ENCODE measurements around the gene SGIP1.

The SGIP1 gene

DNA sequence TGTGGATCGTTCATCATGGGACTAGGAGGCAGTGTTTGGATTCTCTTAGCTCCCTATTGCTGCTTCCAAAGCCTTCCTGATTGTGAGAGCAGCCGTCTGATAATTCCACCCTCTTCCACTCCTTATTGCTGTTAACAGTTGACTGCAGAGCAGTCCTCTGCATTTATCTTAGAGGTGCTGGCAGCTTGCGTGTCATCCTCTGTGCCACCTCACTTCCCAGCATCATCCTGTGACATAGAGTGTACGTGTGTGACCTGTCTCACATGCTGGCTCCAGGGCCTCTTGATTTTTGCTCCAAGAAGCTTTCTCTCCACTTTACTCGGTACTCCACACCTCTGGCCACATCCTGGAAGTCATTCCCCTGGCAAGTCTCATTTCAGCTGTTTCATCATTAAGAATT lies 165.3 kb downstream of the SGIP1 start:
- TF ChIP-seq, protein P1, sequence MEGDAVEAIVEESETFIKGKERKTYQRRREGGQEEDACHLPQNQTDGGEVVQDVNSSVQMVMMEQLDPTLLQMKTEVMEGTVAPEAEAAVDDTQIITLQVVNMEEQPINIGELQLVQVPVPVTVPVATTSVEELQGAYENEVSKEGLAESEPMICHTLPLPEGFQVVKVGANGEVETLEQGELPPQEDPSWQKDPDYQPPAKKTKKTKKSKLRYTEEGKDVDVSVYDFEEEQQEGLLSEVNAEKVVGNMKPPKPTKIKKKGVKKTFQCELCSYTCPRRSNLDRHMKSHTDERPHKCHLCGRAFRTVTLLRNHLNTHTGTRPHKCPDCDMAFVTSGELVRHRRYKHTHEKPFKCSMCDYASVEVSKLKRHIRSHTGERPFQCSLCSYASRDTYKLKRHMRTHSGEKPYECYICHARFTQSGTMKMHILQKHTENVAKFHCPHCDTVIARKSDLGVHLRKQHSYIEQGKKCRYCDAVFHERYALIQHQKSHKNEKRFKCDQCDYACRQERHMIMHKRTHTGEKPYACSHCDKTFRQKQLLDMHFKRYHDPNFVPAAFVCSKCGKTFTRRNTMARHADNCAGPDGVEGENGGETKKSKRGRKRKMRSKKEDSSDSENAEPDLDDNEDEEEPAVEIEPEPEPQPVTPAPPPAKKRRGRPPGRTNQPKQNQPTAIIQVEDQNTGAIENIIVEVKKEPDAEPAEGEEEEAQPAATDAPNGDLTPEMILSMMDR (IDR thresholded peaks at IDR 0.05; ENCODE audit: borderline replicate concordance, control extremely low read depth, extremely low read depth, insufficient read depth, missing control alignments) = no peak
- no peak for DNase-seq (ENCODE audit: low spot score)
- in situ Hi-C loops (cut with MboI; ENCODE audit: low sequenced_read_pairs, unreplicated experiment) = no loop called here

DNA sequence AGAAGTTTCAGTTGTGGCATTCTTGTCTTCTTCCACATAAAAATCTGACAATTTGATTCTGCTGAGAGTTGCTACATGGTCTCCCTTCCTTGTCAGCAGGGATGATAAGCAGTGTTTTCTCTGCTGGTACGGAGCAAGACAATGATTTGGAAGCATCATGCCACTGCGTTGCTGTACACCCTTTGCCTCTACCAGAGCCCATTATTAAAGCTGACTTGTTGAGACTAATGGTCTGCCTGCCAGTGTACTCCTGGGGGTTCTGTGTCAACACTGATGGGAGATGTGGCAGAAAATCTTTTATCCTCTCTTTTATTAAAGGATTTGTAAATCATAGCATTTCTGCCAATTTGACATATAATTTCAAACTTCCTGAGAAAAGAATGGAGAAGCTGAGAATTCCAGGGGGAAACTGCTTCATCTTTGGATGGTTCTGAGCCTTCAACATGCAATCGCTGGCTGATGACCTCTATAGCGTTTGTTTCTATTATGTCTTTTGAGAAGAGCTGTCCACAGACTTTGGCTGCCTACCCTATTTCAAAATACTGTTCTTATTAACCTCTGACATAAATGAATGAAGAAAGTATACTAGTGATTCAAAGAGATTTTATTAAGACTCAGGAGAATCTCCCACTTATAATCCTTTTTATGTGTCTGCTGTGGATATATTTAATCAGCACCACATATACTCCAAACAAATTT lies 170.4 kb downstream of the SGIP1 start:
- TF ChIP-seq, protein P1 (IDR thresholded peaks at IDR 0.05; ENCODE audit: borderline replicate concordance, control extremely low read depth, extremely low read depth, insufficient read depth, missing control alignments) = no peak
- in situ Hi-C loops (cut with MboI; ENCODE audit: low sequenced_read_pairs, unreplicated experiment) = no loop called here
- DNase-seq (ENCODE audit: low spot score) = no peak

DNA sequence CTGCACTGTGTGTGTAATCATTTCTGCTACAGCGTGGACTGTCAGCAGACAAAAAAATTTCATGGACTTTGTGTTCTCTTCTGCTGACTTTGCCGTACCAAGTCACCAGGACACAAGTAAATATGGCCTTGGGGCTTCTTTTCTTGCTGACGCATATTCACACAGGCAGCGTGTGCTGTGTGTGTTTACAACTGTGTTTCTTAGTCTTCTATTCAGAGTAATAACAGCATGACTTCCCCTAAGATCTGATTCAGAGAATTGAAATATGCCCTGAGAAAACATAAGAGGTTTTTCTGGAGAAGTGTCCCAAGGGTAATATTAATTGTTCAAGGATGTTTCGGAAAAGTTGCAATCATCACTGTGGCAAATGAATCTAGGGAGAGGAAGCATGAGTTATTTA lies 171.2 kb downstream of the SGIP1 start:
- DNase-seq (ENCODE audit: low spot score) = no peak
- TF ChIP-seq, protein P1 (IDR thresholded peaks at IDR 0.05; ENCODE audit: borderline replicate concordance, control extremely low read depth, extremely low read depth, insufficient read depth, missing control alignments) = no peak
- in situ Hi-C loops (cut with MboI; ENCODE audit: low sequenced_read_pairs, unreplicated experiment) = no loop called here

DNA sequence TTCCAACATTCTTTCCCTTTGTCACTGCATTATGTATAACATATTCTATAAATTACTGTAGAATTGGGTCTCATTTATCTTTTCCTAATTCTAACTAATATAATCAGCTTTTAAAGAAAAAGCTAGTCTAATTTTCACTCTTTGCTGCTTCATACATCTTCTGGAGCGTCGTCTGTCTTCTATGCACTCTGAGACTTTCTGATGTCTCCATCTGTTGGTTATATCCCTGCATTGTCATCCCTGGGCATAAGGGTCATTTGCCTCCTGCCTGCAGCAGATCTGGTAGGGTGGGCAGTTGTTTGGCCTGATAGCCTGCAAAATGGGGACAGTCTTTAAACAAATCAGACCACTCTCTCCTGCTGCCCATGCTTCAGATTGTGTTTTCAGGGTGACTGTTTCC lies 177.5 kb downstream of the SGIP1 start:
- TF ChIP-seq, protein P1 (IDR thresholded peaks at IDR 0.05; ENCODE audit: borderline replicate concordance, control extremely low read depth, extremely low read depth, insufficient read depth, missing control alignments) = no peak
- in situ Hi-C loops (cut with MboI; ENCODE audit: low sequenced_read_pairs, unreplicated experiment) = no loop called here
- no peak for DNase-seq (ENCODE audit: low spot score)

DNA sequence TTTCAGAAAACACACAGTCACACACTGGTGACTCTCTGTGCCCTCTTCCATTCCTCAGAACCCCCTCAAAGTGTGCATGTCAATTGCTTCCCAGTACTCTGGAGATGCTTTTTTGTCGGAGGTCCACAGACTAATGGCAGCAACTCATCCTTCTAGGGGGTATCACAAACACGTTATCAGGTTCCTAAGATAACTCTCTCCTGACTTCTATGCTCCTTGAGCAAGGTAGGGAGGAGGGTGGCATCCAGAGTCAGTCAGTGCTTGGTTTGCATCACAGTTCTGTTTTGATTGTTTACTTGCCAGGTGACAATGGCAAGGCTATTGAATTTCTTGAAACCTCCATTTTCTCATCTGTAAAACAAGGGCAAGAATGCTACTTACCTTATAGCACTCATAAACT lies 178.9 kb downstream of the SGIP1 start:
- DNase-seq (ENCODE audit: low spot score) = no peak
- in situ Hi-C loops (cut with MboI; ENCODE audit: low sequenced_read_pairs, unreplicated experiment) = no loop called here

DNA sequence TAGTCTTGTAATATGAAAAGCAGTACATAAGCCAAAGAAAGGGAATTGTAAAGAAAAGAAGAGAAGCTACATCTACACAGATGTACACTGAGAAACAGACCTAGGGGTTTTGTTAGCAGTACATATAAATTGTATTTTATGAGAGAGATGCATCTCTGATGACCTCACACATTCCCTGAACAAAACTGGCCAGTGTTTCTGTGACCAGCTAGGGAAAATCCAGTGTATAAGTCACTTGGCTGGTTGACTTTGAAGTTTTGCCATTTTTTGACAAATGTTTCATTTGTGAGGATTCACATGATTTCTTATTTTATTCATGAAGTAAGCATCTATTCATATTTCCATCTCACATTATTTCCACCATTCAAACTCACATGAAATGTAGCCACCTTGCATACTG lies 190.0 kb downstream of the SGIP1 start:
- in situ Hi-C loops (cut with MboI; ENCODE audit: low sequenced_read_pairs, unreplicated experiment) = no loop called here
- no peak for DNase-seq (ENCODE audit: low spot score)
- TF ChIP-seq, protein P1 (IDR thresholded peaks at IDR 0.05; ENCODE audit: borderline replicate concordance, control extremely low read depth, extremely low read depth, insufficient read depth, missing control alignments) = no peak

More for the DNA sequence above, 178.9 kb downstream of the SGIP1 start:
- TF ChIP-seq, protein P1 (IDR thresholded peaks at IDR 0.05; ENCODE audit: borderline replicate concordance, control extremely low read depth, extremely low read depth, insufficient read depth, missing control alignments) = no peak

Data from GM13976 (cell line).